ENCODE results near the gene KIF5B.
A peak's percentile ranks its signal among the peaks of the same experiment; 100 is the strongest.

KIF5B gene

DNA sequence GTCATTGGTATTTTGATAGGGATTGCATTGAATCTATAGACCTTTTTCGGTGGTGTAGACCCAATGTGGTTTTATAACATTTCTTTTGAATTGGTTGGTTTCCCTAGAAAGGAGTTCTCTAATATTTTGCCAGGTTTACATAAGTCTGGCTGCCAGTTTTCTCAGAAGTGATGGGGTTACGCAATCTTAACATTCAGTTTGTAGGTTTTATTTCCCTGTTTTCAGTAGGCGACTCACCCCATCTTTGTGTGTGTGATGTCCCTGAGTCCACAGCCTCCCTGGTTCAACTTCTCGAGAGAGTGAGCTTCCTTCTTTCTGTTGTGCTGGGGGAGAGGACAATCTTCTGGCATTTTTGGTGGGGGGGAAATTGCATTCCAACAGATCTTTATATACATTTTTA is 9.6 kb upstream of the KIF5B start:
- Mint-ChIP-seq H3K9me3 (peaks cover 9% of the 10 kb centered on the region), H3K36me3 (ENCODE audit: low read depth) (no peaks in the 10 kb centered on the region), H3K27me3 (ENCODE audit: low read depth, poor library complexity) (no peaks in the 10 kb centered on the region), H3K27ac (no peak overlapping the region), H3K4me1 (no peaks in the 10 kb centered on the region), H3K4me3 (no peak overlapping the region)
- DNase-seq, result no peak
- TF ChIP-seq, protein P1, sequence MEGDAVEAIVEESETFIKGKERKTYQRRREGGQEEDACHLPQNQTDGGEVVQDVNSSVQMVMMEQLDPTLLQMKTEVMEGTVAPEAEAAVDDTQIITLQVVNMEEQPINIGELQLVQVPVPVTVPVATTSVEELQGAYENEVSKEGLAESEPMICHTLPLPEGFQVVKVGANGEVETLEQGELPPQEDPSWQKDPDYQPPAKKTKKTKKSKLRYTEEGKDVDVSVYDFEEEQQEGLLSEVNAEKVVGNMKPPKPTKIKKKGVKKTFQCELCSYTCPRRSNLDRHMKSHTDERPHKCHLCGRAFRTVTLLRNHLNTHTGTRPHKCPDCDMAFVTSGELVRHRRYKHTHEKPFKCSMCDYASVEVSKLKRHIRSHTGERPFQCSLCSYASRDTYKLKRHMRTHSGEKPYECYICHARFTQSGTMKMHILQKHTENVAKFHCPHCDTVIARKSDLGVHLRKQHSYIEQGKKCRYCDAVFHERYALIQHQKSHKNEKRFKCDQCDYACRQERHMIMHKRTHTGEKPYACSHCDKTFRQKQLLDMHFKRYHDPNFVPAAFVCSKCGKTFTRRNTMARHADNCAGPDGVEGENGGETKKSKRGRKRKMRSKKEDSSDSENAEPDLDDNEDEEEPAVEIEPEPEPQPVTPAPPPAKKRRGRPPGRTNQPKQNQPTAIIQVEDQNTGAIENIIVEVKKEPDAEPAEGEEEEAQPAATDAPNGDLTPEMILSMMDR (IDR thresholded peaks at IDR 0.05), result no peak

DNA sequence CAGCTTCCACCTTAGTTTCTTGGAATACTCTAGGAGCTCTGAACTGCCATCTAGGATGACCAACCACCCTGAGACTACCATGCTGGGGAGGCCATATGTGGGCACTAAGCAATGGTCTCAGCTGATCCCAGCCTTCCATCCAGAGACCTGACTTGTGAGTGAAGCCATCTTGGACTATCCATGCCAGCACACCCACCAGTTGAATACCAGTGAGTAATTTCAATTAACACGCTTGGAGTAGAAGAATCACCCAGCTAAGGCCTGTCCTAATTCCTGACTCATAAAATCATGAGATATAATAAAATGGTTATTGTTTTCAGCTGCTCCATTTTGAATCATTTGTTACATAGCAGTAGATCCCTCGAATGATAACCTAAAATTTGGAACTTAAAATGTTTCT is 5.2 kb upstream of the KIF5B start:
- no peak overlapping the region for H3K4me3 Mint-ChIP-seq
- no peak for DNase-seq
- H3K27me3 Mint-ChIP-seq (ENCODE audit: low read depth, poor library complexity), result peaks cover 2% of the 10 kb centered on the region
- H3K36me3 Mint-ChIP-seq (ENCODE audit: low read depth), result no peaks in the 10 kb centered on the region
- H3K4me1 Mint-ChIP-seq, result peaks cover 29% of the 10 kb centered on the region
- H3K9me3 Mint-ChIP-seq, result peaks cover 9% of the 10 kb centered on the region
- TF ChIP-seq, protein P1 (IDR thresholded peaks at IDR 0.05), result no peak
- no peak overlapping the region for H3K27ac Mint-ChIP-seq

DNA sequence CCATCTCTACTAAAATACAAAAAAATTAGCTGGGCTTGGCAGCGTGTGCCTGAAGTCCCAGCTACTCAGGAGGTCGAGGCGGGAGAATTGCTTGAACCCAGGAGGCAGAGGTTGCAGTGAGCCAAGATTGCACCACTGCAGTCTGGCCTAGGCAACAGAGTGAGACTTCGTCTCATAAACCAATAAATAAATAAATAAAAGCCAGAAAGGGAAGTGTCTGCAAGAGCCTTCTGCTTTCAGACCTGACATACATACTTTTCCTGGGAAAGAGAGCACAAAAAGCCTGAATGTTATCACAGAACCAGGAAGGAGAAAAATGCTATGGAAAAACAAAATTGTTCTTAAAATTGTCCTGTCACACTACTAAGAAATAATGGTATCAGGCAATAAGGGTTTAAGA is 4.1 kb upstream of the KIF5B start:
- Mint-ChIP-seq H3K27me3 (ENCODE audit: low read depth, poor library complexity) (peaks cover 6% of the 10 kb centered on the region), H3K27ac (no peak overlapping the region), H3K9me3 (peaks cover 6% of the 10 kb centered on the region), H3K4me1 (peaks cover 30% of the 10 kb centered on the region), H3K4me3 (no peak overlapping the region), H3K36me3 (ENCODE audit: low read depth) (no peaks in the 10 kb centered on the region)
- no peak for DNase-seq
- TF ChIP-seq, protein P1 (IDR thresholded peaks at IDR 0.05), result no peak

DNA sequence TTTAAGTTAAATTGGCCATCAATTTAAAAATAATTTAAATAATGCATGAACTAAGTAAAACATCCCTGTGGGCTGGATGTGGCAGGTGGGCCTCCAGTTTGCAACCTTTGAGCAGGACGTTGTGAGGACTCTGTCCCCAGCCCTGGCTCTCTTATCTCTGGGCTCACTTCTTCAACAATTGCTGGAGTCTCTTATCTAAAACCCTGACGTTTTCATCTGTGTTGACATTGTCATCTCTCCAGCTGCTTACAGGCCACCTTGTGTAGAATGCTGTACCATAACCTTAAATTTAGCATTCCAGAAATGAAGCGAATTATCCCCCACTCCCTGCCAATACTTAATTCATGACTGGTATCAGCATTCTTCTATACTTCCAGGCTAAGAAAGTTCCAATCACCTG is 3.2 kb upstream of the KIF5B start:
- Mint-ChIP-seq H3K4me1 (peaks cover 34% of the 10 kb centered on the region), H3K27ac (no peak overlapping the region), H3K9me3 (peaks cover 6% of the 10 kb centered on the region), H3K4me3 (no peak overlapping the region), H3K27me3 (ENCODE audit: low read depth, poor library complexity) (peaks cover 8% of the 10 kb centered on the region), H3K36me3 (ENCODE audit: low read depth) (no peaks in the 10 kb centered on the region)
- DNase-seq, result no peak
- TF ChIP-seq, protein P1 (IDR thresholded peaks at IDR 0.05), result no peak

DNA sequence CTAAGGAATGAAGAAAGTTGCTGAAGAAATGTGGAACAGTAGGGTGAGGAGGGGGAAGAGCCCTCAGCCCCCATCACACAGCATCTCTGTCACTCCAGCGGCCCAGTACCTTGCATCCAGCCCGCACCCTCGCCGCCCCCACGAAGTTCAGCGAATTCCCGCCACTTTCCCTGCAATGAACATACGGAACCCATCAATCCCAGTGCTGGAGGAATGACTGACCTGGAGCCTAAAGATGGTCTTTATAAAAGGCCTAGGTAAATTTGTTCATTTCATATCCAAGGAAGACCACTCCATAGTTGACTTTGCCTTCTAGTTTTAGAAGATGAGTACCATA is 779 bp upstream of the KIF5B start:
- DNase-seq, result no peak
- peaks cover 8% of the 10 kb centered on the region for H3K27me3 Mint-ChIP-seq (ENCODE audit: low read depth, poor library complexity)
- H3K4me1 Mint-ChIP-seq, result peaks cover 58% of the 10 kb centered on the region
- no peaks in the 10 kb centered on the region for H3K9me3 Mint-ChIP-seq
- H3K27ac Mint-ChIP-seq, result peak overlapping the region; percentile 61
- H3K4me3 Mint-ChIP-seq, result peak overlapping the region; percentile 99
- H3K36me3 Mint-ChIP-seq (ENCODE audit: low read depth), result no peaks in the 10 kb centered on the region
- TF ChIP-seq, protein P1 (IDR thresholded peaks at IDR 0.05), result no peak

DNA sequence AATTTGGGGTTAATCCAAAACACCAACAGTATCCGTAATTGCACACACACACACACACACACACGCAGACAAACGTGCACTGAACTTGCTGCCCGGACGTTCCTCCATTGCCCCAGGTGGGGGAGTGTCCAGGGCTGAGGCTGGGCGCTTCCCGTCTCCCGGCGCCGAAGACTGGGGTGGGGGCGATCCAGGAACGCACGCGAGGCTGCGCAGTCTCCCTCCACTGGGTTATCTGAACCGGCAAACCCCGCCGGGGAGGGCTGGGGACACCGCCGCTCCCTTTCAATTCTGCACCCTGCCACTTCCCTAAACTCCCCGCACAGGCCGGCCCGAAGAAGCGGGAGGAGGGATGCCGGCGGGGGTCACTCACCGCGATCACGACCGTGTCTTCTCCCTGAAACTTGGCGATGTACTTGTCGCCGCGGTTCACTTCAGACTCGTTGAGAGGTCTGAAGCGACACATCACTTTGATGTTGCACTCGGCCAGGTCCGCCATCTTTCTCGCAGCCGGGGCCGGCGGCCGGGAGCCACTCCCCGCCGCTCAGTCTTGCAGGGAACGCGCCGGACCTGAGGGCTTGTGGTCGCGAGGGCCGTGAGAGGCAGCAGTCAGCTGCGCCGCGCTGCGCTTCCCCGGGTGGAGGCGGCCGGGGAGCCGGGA is 618 bp downstream of the KIF5B start:
- Mint-ChIP-seq H3K27me3 (ENCODE audit: low read depth, poor library complexity) (peaks cover 8% of the 10 kb centered on the region), H3K36me3 (ENCODE audit: low read depth) (no peaks in the 10 kb centered on the region), H3K4me3 (peak overlapping the region; percentile 99), H3K27ac (peak overlapping the region; percentile 99), H3K9me3 (no peaks in the 10 kb centered on the region), H3K4me1 (peaks cover 72% of the 10 kb centered on the region)
- peak; percentile 72 for DNase-seq
- TF ChIP-seq, protein P1 (IDR thresholded peaks at IDR 0.05), result no peak

Data from nephron progenitor cell (in vitro differentiated cells).